MM.1S (cell line): ENCODE results near the gene MPG.

Experiments used
- DNase-seq: peaks from one replicate; pipeline ENCODE4 v3.0.0-alpha.2; 2015
- H2AFZ ChIP-seq: fragments of 300-600 bp; sonication (generic); 2 replicates; pipeline ENCODE4 v1.6.0; 2016; ENCODE audit warnings: antibody characterized with exemption, low read length
- H3F3A ChIP-seq: fragments of 300-600 bp; sonication (generic); 2 replicates; pipeline ENCODE4 v1.6.1; 2016; ENCODE audit warnings: mild to moderate bottlenecking, antibody characterized with exemption, low read length, moderate library complexity, mixed read lengths; ENCODE audit not compliant: insufficient read depth
- H3K27ac ChIP-seq: fragments of 300-600 bp; sonication (generic); 2 replicates; pipeline ENCODE4 v1.5.1; 2016; ENCODE audit warnings: mild to moderate bottlenecking, low read length
- H3K27me3 ChIP-seq: fragments of 300-600 bp; sonication (generic); replicated peaks from 2 replicates; pipeline ENCODE4 v1.6.0; 2016; ENCODE audit warnings: low read length; ENCODE audit not compliant: insufficient read depth
- H3K36me3 ChIP-seq: fragments of 300-600 bp; sonication (generic); replicated peaks from 2 replicates; pipeline ENCODE4 v1.6.1; 2016; ENCODE audit warnings: mild to moderate bottlenecking, low read length, mixed read lengths; ENCODE audit not compliant: insufficient read depth
- H3K4me1 ChIP-seq: fragments of 300-600 bp; sonication (generic); 2 replicates; pipeline ENCODE4 v1.6.1; 2016; ENCODE audit warnings: low read length, mixed read lengths
- H3K4me2 ChIP-seq: fragments of 300-600 bp; sonication (generic); 2 replicates; pipeline ENCODE4 v1.6.0; 2016; ENCODE audit warnings: low read depth, low read length
- H3K4me3 ChIP-seq: fragments of 300-600 bp; sonication (generic); 2 replicates; pipeline ENCODE4 v1.5.1; 2016; ENCODE audit warnings: low read length, mixed read lengths
- H3K79me2 ChIP-seq: fragments of 300-600 bp; sonication (generic); 2 replicates; pipeline ENCODE4 v1.6.1; 2016; ENCODE audit warnings: mixed run types, low read length, mixed read lengths
- H3K9ac ChIP-seq: fragments of 300-600 bp; sonication (generic); 2 replicates; pipeline ENCODE4 v1.6.1; 2016; ENCODE audit warnings: low read length, mixed read lengths
- H3K9me2 ChIP-seq: fragments of 300-600 bp; sonication (generic); replicated peaks from 2 replicates; pipeline ENCODE4 v1.6.1; 2016; ENCODE audit warnings: mild to moderate bottlenecking, low read length, mixed read lengths; ENCODE audit not compliant: insufficient read depth
- H3K9me3 ChIP-seq: fragments of 300-600 bp; sonication (generic); replicated peaks from 2 replicates; pipeline ENCODE4 v1.6.1; 2016; ENCODE audit warnings: mild to moderate bottlenecking, low read length, mixed read lengths; ENCODE audit not compliant: insufficient read depth
- H4K20me1 ChIP-seq: fragments of 300-600 bp; sonication (generic); 2 replicates; pipeline ENCODE4 v1.6.1; 2016; ENCODE audit warnings: mild to moderate bottlenecking, low read length, moderate library complexity, mixed read lengths; ENCODE audit not compliant: insufficient read depth
- CTCF ChIP-seq: fragments of 300-600 bp; sonication (generic); IDR thresholded peaks from 2 replicates; pipeline ENCODE4 v1.5.1; 2016; ENCODE audit warnings: antibody characterized with exemption, low read length, mixed read lengths
- EZH2 ChIP-seq: fragments of 300-600 bp; sonication (generic); optimal IDR thresholded peaks from 2 replicates; pipeline ENCODE3; 2017; ENCODE audit warnings: low read depth, mild to moderate bottlenecking, antibody characterized with exemption, low read length, mixed read lengths
- EZH2phosphoT487 ChIP-seq: fragments of 300-600 bp; sonication (generic); IDR thresholded peaks from 2 replicates; pipeline ENCODE4 v1.6.1; 2018; ENCODE audit warnings: antibody characterized with exemption, low read length

The MPG gene

GRCh38 chr16:38941-39892 is 38.8 kb upstream of the MPG start:
- Histone ChIP-seq H4K20me1 (no peaks in the 10 kb centered on the region), H3K4me3 (no peak overlapping the region), H2AFZ (peak overlapping the region; percentile 55; the same call in 1 of the 2 replicates), H3K27ac (peak overlapping the region; percentile 93), H3K9ac (peak overlapping the region; percentile 55; the same call in 1 of the 2 replicates), H3K4me1 (peaks cover 22% of the 10 kb centered on the region), H3K9me2 (no peaks in the 10 kb centered on the region), H3K27me3 (no peaks in the 10 kb centered on the region), H3K79me2 (peaks cover 10% of the 10 kb centered on the region), H3K9me3 (no peaks in the 10 kb centered on the region), H3K36me3 (no peaks in the 10 kb centered on the region), H3K4me2 (peak overlapping the region; percentile 88), H3F3A (peaks cover 18% of the 10 kb centered on the region)
- DNase-seq = peak; percentile 96
- TF ChIP-seq EZH2phosphoT487 (no peak), EZH2 (no peak), CTCF (no peak)

- Histone ChIP-seq H3K9ac (no peak overlapping the region), H3K4me2 (no peak overlapping the region), H3K4me1 (peaks cover 22% of the 10 kb centered on the region), H3K36me3 (no peaks in the 10 kb centered on the region), H3K9me2 (no peaks in the 10 kb centered on the region), H3F3A (peaks cover 18% of the 10 kb centered on the region), H2AFZ (no peak overlapping the region), H4K20me1 (no peaks in the 10 kb centered on the region), H3K79me2 (peaks cover 27% of the 10 kb centered on the region), H3K9me3 (no peaks in the 10 kb centered on the region), H3K27ac (no peak overlapping the region), H3K27me3 (no peaks in the 10 kb centered on the region), H3K4me3 (no peak overlapping the region)
- no peak for DNase-seq
- TF ChIP-seq CTCF (no peak), EZH2 (no peak), EZH2phosphoT487 (no peak)
Measured at GRCh38 chr16:41439-42068, 36.5 kb upstream of the MPG start.

- TF ChIP-seq CTCF (no peak), EZH2 (no peak), EZH2phosphoT487 (no peak)
- Histone ChIP-seq H3K4me1 (peaks cover 22% of the 10 kb centered on the region), H3K9me2 (no peaks in the 10 kb centered on the region), H3K4me2 (no peak overlapping the region), H3K4me3 (no peak overlapping the region), H3K79me2 (peaks cover 29% of the 10 kb centered on the region), H3K36me3 (no peaks in the 10 kb centered on the region; the same call in 1 of the 2 replicates), H3K9ac (no peak overlapping the region), H2AFZ (no peak overlapping the region), H4K20me1 (no peaks in the 10 kb centered on the region), H3K27me3 (no peaks in the 10 kb centered on the region), H3K9me3 (no peaks in the 10 kb centered on the region), H3K27ac (no peak overlapping the region), H3F3A (peaks cover 18% of the 10 kb centered on the region)
- no peak for DNase-seq
Measured at GRCh38 chr16:42069-42457, 36.0 kb upstream of the MPG start.
